ENCODE data around the gene TTC31.

- no peak for TF ChIP-seq HNF4G (IDR thresholded peaks at IDR 0.05)
- no peak for TF ChIP-seq REST (IDR thresholded peaks at IDR 0.05)
- TF ChIP-seq CTCF (IDR thresholded peaks at IDR 0.05; ENCODE audit: low read depth, low read length, missing input control), result no peak
- TF ChIP-seq MAX (IDR thresholded peaks at IDR 0.05), result no peak
- TF ChIP-seq ATF3 (IDR thresholded peaks at IDR 0.05), result no peak
- no peak for TF ChIP-seq YY1 (IDR thresholded peaks at IDR 0.05)
- TF ChIP-seq GABPA (IDR thresholded peaks at IDR 0.05 in 1 of 2, conservative IDR thresholded peaks at IDR 0.05 in 1 of 2), result no peak
- no peak for TF ChIP-seq JUND (IDR thresholded peaks at IDR 0.05)
Observed at GRCh38 chr2:74510272-74510671, 27.4 kb downstream of the TTC31 start.
